HCT116 (cell line): ENCODE measurements around the gene DAAM2.

Source experiments
- CBX3 ChIP-seq: IDR thresholded peaks from 2 replicates; pipeline ENCODE4 v1.6.1; 2012; ENCODE audit warnings: low read depth
- CEBPB ChIP-seq: IDR thresholded peaks from 2 replicates; pipeline ENCODE4 v1.6.1; 2012; ENCODE audit warnings: low read depth
- CTCF ChIP-seq, 3 experiments: fragments of 200-600 bp in 1 of 3; sonication (generic) in 1 of 3; IDR thresholded peaks in 2 of 3; conservative IDR thresholded peaks in 1 of 3; 2 replicates each; pipeline ENCODE4 v1.5.1; 2012 to 2017; ENCODE audit warnings: low read depth in 2 of 3, low read length in 2 of 3, antibody characterized with exemption in 1 of 3, borderline replicate concordance in 1 of 3, control low read depth in 1 of 3, mild to moderate bottlenecking in 1 of 3, mixed read lengths in 1 of 3, mixed run types in 1 of 3, moderate library complexity in 1 of 3; ENCODE audit not compliant: insufficient read depth in 1 of 3
- EGR1 ChIP-seq: IDR thresholded peaks from 2 replicates; pipeline ENCODE4 v1.6.1; 2012; ENCODE audit warnings: low read depth
- EZH2 ChIP-seq: fragments of 200-600 bp; sonication (generic); IDR thresholded peaks from 2 replicates; pipeline ENCODE4 v1.6.1; 2017; ENCODE audit warnings: antibody characterized with exemption, mixed run types
- EZH2phosphoT487 ChIP-seq: fragments of 200-600 bp; IDR thresholded peaks from 2 replicates; pipeline ENCODE4 v1.6.1; 2018; ENCODE audit warnings: antibody characterized with exemption, borderline replicate concordance
- MAX ChIP-seq: IDR thresholded peaks from 2 replicates; pipeline ENCODE4 v1.6.1; 2012
- POLR2A ChIP-seq: IDR thresholded peaks from 2 replicates; pipeline ENCODE4 v1.7.0; 2011; ENCODE audit warnings: borderline replicate concordance; ENCODE audit not compliant: insufficient read depth, insufficient read length; ENCODE audit errors: extremely low read depth
- POLR2AphosphoS5 ChIP-seq: IDR thresholded peaks from 2 replicates; pipeline ENCODE4 v1.6.1; 2011; ENCODE audit warnings: mild to moderate bottlenecking, low read depth, low read length, moderate library complexity
- RAD21 ChIP-seq: IDR thresholded peaks from 2 replicates; pipeline ENCODE4 v1.6.1; 2012; ENCODE audit warnings: low read depth, mild to moderate bottlenecking
- REST ChIP-seq: IDR thresholded peaks from 2 replicates; pipeline ENCODE4 v1.6.1; 2012; ENCODE audit warnings: low read depth
- SIN3A ChIP-seq: IDR thresholded peaks from 2 replicates; pipeline ENCODE4 v1.6.1; 2012; ENCODE audit warnings: low read depth
- SP1 ChIP-seq: IDR thresholded peaks from 2 replicates; pipeline ENCODE4 v1.6.1; 2012; ENCODE audit warnings: low read depth
- ZNF274 ChIP-seq: fragments of 200-500 bp; sonication (Bioruptor generic); IDR thresholded peaks from 2 replicates; pipeline ENCODE4 v1.6.1; 2014; ENCODE audit warnings: mild to moderate bottlenecking, low read depth, low read length, inconsistent platforms

- TF ChIP-seq CTCF (IDR thresholded peaks at IDR 0.05 in 2 of 3, conservative IDR thresholded peaks at IDR 0.05 in 1 of 3; ENCODE audit: borderline replicate concordance in 1 of 3, insufficient read depth in 1 of 3, low read depth in 2 of 3, low read length in 2 of 3) (no peak), RAD21 (no peak), REST (no peak), CBX3 (no peak), SIN3A (no peak), POLR2A (no peak), CEBPB (no peak), MAX (no peak), POLR2AphosphoS5 (no peak), ZNF274 (no peak), EZH2 (no peak), EZH2phosphoT487 (no peak), SP1 (no peak), EGR1 (no peak)
Measured at GRCh38 chr6:39942903-39943580, 150.9 kb downstream of the DAAM2 start.
